GM19438 (cell line): ENCODE data around the gene BYSL.

ENCODE experiments used
- ATAC-seq: cut with Tn5 transposase; IDR thresholded peaks from one replicate; pipeline ENCODE4 v1.9.1; 2021; ENCODE audit warnings: low read depth; ENCODE audit not compliant: unreplicated experiment

The BYSL gene

GRCh38 chr6:41914343-41914742 is 7.0 kb upstream of the BYSL start:
- ATAC-seq = no peak

DNA sequence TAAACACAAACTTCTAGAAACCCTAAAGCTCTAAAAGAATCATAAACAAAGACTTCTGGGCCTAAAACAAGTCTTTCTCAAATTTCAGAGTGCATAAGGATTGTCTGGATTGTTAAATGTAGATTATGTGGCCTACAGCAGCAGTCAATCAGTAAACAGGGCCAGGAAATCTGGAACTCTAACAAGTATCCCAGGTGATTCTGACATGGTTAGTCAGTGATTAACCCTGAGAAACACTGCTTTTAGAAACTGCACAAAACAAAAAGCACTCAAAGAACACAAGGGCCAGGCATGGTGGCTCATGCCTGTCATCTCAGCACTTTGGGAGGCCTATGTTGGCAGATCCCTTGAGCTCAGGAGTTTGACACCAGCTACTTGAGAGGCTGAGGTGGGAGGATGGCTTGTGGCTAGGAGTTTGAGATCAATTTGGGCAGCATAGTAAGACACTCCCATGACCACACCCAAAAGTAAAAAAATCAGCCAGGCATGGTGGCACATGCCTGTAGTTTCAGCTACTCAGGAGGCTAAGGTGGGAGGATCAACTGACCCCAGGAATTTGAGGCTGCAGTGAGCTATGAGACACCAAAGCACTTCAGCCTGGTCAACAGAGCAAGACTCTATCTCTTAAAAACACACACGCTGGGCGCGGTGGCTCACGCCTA is 6.3 kb upstream of the BYSL start:
- no peak for ATAC-seq

GRCh38 chr6:41917528-41917927 is 3.8 kb upstream of the BYSL start:
- no peak for ATAC-seq

- peak; percentile 7 for ATAC-seq
Measured at GRCh38 chr6:41921712-41921998, 356 bp downstream of the BYSL start.

GRCh38 chr6:41922154-41922553 is 855 bp downstream of the BYSL start:
- no peak for ATAC-seq

DNA sequence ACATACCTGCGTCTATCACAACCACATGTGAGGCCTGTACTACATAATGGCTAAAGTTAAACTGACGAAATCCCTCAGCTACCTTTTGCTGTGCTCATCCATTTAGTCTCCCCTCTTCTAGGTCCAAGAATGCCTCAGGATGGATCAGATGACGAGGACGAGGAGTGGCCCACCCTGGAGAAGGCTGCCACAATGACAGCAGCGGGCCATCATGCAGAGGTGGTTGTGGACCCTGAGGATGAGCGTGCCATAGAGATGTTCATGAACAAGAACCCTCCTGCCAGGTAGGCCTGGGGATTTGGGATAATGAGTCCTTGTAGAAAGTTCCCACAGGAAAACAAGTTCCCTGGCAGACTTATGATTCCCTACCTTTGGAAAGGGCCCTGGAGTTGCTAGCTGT is 6.0 kb downstream of the BYSL start:
- ATAC-seq = no peak

DNA sequence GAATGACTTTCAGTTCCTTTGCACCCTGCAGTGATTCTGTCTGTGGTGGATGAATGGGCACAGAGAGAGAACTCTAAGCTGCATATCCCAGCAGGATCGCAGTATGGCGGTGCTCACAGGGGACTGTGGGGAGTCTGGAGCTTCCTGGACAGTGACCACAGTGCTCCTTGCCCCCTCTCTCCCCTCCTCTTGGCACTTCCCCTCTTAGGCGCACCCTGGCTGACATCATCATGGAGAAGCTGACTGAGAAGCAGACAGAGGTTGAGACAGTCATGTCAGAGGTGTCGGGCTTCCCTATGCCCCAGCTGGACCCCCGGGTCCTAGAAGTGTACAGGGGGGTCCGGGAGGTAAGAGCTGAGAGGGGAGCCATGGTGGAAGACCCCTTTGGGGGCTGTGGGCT is 8.6 kb downstream of the BYSL start:
- ATAC-seq = no peak

GRCh38 chr6:41931792-41932191 is 10.5 kb downstream of the BYSL start:
- ATAC-seq = no peak

GRCh38 chr6:41932378-41932777 is 11.1 kb downstream of the BYSL start:
- ATAC-seq = no peak

- no peak for ATAC-seq
Measured at GRCh38 chr6:41934278-41935192, 13.2 kb downstream of the BYSL start.

- no peak for ATAC-seq
Measured at GRCh38 chr6:41935193-41935574, 13.9 kb downstream of the BYSL start.

DNA sequence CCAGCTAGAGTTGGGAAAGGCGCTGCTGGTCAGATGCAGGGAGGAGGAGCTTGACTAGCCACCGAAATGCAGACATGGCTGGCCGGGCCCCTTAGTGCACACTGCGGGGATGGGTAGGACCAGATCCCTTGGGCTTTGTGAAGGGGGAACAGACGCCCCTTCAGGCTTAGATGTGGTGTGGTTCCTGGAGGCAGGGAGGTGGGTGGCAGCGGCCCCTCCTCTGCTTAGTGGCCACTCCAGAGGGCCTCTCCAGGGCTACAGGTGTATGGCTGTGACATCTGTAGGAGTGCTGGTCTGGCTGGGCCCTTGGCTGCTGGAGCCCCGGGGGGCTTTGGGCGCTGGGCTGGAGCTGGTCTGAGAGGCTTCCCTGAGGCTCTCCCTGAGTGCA is 14.4 kb downstream of the BYSL start:
- ATAC-seq = no peak

DNA sequence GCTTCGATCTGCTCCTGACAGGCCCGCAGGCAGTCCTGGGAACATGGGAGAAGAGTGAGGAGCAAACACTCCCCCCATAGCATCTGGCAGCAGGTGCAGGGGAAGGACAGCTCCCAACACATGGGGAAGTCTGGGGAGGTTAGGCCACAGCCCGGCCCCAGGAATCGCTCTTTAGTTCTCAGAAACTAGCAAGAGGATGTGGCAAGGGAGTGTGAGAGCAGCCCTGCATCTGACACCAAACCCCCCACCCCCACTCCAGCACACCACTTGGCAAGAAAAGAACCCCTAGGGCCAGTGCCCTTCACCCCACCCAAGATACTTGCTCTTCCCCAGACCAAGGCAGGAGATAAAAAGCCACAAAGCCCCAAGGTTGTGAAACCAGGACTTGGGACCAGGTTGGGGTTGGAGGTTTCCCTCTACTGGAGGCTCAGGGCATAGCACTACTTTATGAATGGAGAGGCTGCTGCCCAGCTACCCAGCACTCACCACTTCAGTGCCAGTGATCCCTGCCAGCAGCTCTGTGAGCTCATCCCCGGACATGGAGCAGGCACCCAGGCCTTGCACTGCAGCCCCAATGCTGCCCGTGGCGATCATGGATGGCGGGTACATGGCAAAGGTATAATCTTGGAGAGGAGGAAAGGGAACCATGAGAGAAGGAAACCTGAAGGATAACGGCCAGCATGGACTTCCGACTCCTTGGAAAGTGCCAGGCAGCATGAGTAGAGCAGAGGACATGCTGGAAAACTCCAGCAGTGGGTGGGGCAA is 15.0 kb downstream of the BYSL start:
- peak; percentile 48 for ATAC-seq

- no peak for ATAC-seq
Measured at GRCh38 chr6:41937472-41937860, 16.2 kb downstream of the BYSL start.

DNA sequence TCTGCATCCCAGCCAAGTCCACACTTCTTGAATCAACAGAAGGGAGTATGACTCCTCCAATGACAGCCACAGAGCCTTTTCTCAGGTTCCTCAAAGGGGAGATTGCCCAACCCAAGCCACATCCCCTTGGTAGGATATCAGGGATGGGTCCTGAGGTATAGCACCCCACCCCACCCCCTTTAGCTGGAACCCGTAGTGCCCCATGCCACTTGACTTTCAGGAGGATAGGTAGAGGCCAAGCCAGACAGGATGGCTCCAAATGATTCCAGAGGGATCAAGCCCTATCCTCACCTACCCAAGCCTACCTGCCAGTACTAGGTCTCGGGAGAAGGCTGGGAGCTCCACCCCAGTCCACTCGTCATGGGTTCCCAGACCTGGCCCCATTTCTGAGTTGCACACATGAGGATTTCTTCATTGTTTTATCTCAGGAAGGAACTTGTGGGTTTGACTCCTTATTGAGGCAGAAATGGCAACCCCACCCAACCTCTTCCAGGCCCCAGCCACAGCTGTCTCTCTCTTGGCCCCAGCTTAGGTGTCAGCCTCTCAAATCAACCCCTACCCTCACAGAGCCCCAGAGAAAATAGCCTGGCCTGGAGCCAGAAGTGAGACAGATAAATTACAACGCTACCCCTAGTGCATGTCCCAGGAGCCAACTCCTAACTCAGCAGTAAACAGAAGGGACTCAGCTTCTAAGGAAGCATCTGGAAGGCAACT is 16.7 kb downstream of the BYSL start:
- ATAC-seq = no peak

DNA sequence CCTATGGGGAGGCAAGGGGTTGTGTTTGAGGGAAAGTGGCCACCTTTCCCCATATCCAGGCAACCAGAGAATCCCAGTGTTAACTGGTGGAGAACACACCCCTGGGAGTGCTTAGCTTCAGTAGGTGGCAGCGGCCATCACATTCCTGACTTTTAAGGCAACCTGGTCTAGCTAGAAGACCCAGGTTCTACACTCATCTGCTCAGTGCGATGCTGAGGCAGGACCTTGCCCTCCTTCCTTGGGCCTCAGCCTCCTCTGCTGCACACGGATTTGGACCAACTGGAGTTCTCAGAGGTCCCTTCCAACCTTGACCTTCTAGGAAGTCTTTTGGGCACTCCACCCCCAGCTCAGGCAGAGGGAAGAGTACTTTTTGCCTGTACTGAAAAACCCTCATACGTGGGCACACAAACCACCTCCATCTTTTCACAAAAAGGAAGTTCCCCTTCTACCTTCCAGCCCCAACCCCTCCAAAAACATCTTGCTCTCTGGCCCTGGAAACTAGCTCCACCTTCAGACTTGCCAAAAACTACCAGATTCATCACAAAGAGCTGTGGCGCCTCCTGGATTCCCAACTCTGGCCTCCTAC is 17.4 kb downstream of the BYSL start:
- no peak for ATAC-seq

- no peak for ATAC-seq
Measured at GRCh38 chr6:41939176-41939847, 18.0 kb downstream of the BYSL start.

- no peak for ATAC-seq
Measured at GRCh38 chr6:41939848-41940758, 18.8 kb downstream of the BYSL start.

DNA sequence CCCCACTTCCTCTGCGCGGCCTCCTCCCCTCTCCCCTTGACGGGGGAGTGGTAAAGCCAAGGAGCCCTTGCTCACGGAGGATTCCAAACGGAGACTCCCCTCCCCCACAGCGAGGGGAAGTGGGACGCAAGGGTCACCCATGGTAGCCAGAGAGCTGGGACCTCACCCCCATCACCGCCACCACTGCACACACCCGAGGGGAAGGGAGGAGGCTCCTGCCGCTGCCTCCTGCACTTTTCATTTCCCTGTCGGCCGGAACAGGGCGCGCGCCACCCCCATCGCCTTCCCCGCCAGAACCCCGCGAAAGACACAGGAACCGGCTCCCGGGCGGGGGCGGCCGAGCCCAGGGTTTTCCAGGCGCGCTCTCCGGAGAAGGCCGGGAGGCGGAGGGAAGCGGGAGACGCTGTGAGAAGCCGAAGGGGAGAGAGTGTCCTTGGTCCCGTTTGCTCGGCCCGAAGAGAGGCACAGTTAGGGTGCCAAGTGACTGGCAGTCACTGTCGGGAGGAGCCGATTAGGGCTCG is 19.5 kb downstream of the BYSL start:
- no peak for ATAC-seq
